OCI-M1 (cell line): ENCODE data around the gene MINDY4.

Experiments
- DNase-seq: peaks from one replicate; lab custom pipeline; 2025; lab: John Stamatoyannopoulos, UW

The MINDY4 gene

DNA sequence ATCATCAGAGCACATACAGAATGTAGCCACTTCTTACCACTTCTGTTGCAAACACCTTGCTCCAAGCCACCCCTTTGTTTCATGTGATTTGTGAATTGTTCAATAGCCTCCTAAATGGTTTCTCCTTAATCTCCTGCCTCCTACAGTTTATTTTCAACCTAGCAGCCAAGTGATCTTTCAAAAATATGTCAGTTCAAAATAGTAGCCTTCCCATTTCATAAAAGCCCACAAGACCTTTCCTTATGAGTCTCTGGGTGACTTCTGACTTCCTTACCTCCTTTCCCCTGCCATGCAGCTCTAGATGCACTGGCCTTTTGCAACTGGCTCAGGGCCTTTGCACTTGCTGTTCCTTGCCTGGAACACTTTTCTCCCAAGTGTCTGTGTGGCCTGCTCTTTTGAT lies 4.8 kb downstream of the MINDY4 start:
- peak; percentile 7 for DNase-seq

DNA sequence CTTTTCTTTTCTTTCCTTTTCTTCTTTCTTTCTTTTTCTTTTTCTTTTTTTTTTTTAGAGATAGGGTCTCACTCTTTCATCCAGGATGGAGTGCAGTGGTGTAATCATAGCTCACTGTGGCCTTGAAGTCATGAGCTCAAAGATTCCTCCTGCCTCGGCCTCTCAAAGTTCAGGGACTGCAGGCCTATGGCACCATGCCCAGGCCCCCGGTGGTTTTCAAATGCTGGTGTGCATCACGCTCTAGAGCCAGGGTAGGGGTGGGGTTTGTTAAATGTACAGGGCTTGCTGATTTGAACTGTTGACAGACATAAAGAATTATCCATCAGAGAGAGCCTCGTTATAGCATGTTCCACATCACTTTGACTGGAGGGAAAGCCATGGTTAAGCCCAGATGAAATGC lies 5.8 kb downstream of the MINDY4 start:
- DNase-seq = no peak

DNA sequence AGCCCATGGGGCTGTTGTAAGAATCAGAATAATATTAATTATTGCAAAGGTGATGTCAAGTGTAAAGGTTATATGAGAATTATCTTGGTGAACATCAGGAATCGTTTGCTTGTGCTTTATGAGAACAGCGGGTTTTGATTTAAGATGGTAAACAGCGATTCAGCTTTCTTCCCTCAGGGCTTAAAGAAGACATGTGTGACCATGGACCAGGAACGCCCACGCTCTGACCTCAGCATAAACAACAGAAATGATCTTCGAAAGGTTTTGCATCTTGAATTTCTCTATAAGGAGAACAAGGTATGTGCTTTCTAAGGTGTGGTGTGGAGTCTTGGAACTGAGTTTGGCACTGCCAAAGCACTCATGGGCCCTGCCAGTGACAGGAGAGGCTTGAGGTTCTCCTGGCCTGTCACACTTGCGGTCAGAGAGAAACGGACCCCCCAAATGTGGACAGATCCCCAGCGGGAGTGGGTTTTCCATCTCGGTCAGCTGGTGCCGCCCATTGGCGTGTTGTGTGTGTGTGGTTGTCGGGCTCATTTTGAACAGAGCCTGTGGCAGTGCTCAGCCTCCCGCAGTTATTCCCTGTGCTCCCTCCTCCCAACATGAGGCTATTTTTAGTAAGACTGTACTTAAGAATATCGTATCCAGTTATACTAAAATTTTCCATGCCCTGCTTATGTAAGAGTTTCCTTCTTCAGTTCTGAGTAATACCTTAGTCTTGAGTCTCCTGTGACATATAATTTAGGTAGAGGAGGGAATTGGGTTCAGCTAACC lies 7.2 kb downstream of the MINDY4 start:
- DNase-seq = no peak

DNA sequence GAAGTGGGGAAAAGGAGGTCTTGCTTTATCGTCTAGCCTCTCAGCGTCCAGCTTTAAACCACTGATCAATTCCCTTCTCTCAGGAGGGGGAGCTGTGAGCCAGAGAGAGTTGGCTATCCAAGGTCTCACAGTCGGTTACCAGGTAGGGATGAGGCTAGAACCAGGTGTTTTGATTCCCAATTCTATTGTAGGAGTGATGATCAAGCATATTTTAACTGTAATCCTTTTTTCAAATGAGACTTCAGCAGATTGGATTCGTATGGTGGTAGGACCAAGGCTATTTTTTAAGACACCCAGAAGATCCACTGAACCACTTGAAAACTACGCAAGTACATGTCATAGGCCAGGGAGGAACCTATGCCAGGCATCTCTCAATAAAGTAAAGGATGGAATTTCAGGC lies 8.4 kb downstream of the MINDY4 start:
- no peak for DNase-seq

DNA sequence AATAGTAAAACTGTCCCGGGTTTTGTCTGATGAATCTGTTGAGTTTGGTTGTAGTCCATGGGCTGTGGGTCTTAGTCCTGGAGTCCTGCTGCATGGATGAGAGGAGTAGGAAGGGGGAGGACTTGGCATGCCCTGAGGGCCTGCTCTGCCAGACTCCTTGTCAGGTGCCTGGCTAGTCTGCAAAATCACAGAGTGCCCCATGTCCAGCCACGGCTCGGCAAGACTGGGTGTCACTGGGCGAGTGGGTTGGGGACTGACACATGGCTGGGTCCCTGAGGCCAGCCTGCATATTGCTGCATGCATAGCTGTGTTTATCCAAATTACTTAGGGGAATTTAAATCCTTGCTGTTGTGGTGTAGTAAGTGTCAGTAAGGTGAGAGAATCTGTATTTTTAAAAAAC lies 9.7 kb downstream of the MINDY4 start:
- no peak for DNase-seq

DNA sequence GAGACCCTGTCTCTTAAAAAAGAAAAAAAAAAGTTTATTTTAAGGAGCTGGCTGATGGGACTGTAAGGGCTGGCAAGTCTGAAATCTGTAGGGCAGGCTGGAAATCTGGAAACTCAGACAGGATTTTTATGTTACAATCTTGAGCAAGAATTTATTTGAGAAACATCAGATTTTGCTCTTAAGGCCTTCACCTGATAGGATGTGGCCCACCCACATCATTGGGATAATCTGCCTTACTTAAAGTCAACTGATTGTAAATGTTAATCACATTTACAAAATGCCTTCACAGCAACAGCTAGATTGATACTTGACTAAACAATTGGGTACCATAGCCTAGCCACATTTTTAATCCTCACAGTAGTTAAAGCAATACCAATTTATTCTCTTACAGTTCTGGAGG lies 11.5 kb downstream of the MINDY4 start:
- DNase-seq = no peak

DNA sequence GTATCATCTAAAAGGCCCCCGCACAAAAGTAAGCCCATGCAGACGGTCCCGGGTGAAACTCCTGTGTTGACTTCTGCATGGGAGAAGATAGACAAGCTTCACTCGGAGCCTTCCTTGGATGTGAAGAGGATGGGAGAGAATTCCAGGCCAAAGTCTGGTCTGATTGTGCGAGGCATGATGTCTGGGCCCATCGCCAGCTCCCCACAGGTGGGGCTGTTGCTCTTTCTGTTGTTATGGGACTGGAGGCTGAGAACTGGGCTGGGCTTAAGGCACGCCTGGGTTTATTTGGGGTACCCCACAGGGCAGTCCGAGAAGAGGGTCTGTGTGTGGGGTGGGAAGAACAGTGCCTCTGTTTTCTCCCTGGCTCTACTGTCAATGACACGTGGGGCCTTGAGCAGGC lies 14.6 kb downstream of the MINDY4 start:
- DNase-seq = no peak

DNA sequence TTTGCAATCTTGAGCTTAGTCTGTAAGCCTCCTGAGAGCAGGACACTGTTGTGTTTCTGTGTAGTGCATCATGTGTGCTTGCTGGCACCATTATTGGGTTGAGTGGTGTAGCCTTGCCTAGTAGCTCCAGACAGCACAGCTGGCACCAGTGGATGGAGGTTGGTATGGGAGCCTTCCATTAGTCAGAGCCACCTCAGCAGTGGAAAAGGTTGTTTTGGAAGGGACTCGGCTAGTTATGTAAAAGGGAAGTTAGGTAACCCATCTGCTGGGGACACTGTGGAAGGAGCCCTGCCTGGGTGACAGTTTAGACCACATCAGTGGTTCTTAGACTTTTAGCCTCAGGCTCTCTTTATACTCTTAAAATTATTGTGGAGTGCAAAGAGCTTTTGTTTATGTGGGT lies 16.3 kb downstream of the MINDY4 start:
- peak; percentile 59 for DNase-seq

DNA sequence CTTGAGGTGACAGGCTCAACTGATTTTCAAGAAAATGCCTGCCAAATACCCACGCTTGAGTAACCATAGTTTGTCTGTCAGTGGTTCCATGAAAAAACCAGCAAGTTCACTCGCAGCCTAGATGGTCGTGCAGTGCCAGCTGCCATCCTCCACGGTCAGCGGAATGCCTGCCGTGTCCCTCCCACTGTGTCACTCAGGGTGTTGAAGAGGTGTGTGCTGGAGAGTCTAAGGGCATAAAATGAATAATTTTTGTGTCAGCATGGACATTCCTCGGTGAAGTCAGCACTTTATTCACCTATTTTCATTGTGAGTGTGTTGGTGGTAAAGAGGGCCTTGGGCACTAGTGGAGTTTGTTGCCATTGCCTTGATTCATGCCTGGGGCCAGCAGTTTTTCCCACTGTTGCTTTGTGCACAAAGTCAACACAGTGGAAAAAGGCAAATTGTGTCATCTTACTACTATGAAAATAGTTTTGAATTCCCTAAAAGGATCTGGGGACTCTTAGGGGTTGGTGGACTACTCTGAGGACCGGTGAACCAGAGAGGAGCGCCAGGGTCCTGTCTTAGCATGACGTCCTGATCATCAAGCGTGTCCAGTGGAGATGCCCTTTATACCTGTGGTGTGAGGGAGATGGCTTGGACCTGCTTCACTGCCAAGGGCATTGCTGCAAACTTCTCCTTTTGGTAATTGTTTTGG lies 17.6 kb downstream of the MINDY4 start:
- no peak for DNase-seq

DNA sequence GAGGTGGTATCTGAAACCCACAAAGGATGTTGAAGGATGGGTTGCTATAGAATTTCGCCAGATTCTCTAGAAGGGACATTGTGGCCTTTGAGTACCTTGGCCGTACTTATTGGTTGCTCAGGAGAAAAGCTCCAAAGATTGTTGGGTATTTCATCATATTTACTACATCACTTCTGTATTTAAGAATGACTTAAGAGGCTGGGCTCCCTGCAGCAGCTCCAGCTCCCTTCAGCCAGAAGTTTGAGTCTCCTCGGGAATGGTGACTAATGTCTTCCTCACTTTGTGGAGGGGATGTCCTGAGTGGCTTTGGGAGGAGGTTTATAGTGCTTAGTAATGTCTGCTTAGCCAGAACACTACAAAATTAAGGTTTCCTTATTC lies 18.1 kb downstream of the MINDY4 start:
- DNase-seq = peak; percentile 34

DNA sequence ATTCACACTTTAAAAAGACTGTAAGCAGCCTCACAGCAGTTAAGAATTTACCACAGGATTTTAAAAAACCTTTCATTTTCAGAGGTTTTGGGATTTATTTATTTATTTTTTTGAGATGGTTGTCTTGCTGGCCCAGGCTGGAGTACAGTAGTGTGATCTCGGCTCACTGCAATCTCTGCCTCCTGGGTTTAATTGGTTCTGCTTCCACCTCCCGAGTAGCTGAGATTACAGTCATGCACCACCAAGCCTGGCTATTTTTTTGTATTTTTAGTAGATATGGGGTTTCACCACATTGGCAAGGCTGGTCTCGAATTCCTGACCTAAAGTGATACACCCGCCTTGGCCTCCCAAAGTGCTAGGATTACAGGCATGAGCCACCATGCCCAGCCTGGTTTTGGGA lies 19.1 kb downstream of the MINDY4 start:
- DNase-seq = no peak

DNA sequence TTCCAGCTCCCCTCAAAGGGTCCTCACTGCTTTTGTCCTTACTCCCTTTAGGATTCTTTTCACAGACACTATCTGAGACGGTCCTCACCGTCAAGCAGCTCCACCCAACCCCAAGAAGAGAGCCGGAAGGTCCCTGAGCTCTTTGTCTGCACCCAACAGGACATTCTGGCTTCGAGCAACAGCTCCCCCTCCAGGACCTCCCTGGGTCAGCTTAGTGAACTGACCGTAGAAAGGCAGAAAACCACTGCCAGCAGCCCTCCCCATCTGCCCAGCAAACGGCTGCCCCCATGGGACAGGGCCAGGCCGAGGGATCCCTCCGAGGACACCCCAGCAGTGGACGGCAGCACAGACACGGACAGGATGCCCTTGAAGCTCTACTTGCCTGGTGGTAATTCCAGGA lies 19.9 kb downstream of the MINDY4 start:
- peak; percentile 12 for DNase-seq

DNA sequence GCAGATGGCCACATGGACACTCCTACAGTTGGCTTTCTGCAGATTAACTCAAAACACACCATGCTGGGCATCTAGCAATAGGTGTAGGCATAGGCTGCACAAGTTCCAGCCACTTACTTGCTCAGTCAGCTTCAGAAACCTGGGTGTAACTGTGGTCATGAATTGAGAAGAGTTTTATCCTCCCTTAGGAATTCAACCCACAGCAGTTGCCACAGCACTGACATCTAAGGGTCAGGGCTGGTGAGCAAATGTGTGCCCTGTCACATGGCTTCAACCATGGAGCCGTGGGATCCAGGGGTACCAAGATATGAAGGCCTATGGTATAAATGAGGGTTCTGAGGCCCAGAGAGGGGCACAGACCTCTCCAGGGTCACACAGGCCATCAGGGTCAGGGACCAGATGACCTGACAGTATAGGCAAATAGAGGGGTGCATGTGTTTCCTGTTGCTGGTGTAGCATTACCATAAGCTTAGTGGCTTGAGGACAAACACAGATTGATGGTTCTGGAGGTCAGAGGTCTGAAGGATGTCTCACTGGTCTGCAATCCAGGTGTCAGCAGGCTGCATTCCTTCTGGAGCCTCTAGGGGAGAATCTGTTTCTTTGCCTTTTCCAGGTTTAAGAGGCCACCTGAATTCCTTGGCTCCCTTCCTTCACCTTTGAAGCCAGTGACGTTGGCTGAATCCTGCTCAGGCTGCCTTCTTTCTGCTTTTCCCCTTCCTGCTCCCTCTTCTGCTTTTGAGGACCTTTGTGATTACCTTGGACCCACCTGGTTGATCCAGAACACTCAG lies 24.1 kb downstream of the MINDY4 start:
- no peak for DNase-seq

DNA sequence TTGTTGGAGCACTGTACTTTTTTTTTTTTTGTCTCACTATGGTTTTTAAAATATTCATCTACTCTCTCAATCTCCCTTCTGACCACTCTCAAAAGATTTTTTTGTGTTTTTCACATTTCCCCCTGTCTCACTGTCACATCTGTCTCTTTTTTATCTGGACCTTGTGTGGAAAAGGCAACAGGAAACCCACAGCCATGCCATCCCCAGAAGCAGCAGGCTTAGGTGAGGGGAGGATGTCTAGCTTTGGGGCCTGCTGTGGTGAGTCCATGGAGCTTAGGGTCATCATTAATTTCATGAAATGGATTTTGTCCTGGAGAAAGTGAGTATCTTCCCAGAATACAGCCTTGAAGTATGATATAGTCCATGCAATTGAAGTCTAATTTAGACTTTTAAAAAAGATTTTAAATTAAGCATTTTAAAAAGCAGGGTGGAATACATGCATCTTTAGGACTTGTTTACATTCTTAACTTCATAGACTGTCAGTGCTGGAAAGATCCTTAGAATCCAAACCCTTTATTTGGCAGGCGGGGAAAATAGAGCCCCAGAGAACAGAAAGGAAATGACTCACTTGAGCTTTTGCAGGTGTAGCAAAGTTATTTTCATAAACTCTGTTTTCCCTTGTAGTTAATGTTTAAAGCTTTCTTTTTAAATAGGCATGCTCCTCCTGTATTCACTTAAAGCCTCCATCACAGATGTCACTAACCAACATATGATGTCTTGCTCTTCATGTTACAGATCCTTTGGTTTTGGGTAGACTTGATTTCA lies 25.1 kb downstream of the MINDY4 start:
- no peak for DNase-seq

DNA sequence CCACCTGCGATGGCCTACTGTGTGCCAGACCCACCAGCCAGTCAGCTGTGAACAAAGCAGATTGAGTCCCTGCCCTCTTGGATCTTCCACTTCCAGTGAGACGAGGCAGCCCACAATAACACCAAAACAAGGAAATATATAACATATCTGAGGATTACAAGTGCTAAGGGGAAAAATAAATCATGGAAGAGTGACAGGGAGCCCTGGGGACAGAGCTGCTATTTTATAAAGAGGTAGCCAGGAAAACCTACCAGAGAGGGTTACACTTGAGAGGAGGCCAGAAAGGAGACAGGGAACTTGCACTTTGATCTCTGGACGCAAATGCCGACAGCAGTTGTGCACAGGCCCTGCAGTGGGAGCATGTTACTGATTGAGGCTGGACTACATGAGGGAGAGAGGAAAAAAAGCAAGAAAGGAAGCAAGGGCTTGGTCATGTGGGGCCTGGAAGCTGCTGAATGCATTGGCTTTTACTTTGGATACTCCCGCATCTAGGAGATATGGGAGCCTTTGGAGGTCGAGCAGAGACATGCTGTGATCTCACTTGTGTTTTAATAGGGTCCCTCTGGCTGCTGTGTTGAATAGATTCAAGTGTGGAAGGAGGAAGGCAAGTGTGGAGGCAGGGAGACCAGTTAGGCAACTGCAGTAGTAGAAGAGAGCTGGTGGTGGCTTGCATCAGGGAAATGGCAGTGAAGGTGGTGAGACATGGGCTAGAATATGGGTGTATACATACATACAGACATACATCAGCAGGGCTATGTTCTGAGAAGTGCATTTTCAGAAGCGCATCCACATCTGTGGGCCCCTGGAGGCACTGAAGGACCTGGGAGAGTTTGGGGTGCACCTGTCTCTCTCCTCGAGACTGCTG lies 26.2 kb downstream of the MINDY4 start:
- no peak for DNase-seq

DNA sequence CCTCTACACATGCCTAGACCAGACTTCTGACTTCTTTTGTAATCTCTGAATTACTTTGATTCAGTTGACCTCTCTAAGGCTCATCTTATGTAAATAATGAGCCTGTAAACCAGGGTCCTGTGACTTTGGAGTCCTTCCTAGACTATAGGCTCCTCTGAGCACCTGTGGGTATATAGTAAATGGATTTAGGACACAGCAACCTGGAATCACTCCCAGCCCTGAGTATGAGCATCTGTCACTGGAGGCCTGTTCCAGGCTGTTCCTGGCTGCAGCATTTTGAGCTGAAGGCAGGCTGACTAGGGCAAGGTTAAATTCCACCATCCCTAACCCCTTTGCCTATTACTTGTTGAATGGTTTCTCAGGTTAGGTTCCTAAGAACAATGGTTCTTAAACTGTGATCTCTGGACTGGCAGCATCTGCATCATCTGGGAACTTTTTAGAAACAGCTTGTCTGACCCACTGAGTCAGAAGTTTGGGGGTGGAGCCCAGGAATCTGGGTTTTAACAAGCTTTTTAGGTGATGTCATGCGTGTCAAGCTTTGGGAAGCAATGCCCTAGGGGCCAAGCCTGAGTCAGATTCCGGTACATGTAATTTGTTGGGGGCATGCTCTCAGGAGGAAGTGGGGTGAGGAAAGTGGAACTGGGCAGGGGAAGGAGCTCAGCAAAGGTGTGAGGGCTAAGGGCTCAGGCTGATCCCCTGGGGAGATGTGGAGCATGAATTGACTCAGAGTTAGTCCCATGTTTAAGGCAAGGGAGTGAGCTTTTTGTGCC lies 28.2 kb downstream of the MINDY4 start:
- no peak for DNase-seq

DNA sequence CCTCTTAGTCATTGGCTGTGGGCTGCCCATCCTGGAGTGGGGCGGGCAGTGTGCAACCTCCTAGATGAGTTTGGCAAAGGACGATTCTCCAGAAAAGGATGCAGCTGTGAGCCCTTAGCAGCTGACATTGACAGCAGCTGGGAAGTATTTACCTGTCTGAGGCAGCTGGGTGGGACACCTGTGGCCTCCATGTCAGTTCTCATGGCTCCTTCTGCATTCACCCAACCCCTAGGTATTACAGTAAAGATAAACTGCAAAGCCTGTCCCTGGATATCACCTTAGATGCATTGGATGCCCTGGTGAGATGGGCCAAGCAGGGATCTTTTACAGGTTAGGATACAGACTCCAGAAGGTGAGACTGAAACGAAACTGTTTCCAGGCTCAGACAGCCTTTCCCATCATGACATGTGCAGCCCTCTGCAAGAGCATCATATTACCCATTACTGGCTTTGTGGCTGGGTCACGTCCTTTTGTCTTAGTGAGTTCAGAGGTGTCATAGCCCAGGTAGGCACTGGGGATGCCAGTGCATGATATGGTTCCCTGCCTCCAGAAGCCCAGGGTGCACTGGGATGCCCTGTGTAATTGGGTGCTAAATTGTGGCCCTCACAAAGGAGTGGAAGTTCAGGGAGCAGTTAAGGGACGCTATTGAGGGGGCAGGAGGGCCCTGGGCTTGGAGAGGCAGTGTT lies 28.9 kb downstream of the MINDY4 start:
- DNase-seq = no peak

DNA sequence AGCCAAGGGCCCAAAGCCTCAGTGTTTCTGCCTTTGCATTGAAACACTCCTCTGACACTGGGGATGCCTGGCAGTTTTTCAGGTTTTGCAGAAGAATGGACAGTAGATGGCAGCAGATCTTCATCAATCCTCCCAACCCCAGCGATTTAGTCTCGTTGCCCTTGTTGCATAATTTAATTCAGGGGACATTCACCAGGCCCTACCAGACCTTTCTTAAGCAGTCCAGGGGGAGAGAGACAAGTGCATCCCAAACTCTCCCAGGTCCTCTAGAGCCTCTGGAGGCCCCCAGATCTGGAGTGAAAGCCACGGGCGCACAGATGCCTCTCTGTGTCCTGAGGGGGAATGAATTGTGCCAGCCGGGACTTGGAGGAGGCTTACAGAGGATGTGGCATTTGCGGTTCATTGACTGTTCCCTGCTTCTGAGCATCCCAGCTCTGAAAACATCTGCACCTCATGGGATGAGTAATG lies 29.6 kb downstream of the MINDY4 start:
- DNase-seq = peak; percentile 79

DNA sequence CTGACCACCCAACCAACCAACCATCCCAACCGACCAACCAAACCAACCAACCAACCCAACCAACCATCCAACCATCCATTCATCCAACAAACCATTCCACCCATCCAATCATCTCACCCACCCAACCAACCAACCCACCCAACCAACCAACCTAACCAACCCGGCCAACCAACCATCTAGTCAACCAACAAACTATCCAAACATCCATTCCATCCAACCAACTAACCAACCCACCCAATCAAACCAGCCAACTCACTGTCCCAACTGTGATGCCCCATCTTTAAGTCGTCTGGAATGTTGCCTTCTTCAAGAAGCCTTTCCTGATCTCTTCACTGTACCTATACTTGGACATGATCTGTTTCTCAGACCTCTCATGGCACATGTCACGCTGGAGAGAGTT lies 31.6 kb downstream of the MINDY4 start:
- no peak for DNase-seq
